Eye (tissue), 1 donor: ENCODE data around the gene TFDP2.
"Not testable (repeated sequence)": the region's sequence is repeated elsewhere in the genome, so short reads cannot be mapped to it uniquely, and the experiment has no call there.

Experiments
- DNase-seq: peaks from one replicate; pipeline ENCODE4 v3.0.0-alpha.2; 2015

The TFDP2 gene, protein sequence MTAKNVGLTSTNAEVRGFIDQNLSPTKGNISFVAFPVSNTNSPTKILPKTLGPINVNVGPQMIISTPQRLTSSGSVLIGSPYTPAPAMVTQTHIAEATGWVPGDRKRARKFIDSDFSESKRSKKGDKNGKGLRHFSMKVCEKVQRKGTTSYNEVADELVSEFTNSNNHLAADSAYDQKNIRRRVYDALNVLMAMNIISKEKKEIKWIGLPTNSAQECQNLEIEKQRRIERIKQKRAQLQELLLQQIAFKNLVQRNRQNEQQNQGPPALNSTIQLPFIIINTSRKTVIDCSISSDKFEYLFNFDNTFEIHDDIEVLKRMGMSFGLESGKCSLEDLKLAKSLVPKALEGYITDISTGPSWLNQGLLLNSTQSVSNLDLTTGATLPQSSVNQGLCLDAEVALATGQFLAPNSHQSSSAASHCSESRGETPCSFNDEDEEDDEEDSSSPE

DNA sequence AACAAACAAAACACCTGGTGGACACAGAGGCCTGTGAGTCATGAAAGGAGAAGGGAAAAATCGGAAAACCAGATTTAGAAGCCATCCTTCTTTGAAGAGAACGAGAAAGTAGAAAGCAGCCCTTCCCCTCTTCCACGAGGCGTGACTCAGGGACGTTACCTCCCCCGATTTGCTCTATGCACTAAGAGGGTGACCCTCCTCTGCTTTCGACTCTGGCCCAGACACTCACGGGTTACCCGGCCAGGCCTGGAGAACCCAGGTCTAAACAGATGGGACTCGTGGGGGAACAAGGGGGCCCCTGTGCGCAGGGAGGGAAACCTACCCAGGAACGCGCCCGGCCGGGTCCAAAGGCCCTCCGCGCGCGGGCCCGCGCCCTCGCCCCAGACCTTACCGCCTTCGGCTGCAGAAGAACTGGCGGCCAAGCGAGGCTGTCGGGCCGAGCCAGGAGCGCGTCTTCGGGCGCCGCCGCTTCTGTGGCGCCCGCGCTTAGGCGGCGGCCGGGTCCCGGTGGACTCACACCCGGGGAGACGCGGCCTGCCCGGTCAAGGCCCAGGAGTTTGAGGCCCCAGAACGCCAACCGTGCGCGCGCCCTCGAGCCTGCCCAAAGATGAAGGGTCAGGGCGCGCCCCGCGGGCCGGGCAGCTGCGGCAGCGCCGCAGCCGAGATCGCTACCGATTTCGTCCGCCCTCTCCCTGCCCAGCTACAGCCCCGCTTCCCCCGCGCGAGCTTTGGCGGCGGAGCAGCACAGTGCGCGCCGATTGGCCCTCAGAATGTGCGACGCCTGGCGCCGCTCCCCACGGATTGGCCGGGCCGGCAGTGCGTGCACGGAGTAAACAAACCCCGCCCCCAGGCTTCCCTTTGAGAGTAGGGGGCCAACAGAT lies at the start of gene TFDP2:
Gene TFDP2, minus strand, starts transcription at position 753 of the 881 bp plus-strand sequence. CDS start 47,795 bp downstream, outside the sequence.
- peak; percentile 98 for DNase-seq

DNA sequence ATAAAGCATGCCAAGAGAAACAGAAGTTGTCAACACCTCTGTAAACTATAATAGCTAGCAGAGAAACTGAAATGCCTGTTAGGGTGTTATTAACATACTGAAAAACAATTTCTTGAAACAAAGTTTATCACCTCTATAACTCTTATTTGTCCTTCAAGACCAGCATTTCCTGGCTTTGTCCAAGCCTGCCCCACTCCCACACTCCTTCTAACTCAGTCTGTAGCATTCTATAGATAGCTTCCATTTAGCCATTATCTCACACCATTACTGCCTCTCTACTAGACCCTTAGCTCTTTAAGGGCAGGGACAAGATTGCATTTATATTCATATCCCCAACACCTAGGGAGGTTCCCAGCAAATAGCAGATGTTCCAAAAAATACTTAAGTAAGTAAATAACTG lies 39.5 kb upstream of the TFDP2 start:
- no peak for DNase-seq

DNA sequence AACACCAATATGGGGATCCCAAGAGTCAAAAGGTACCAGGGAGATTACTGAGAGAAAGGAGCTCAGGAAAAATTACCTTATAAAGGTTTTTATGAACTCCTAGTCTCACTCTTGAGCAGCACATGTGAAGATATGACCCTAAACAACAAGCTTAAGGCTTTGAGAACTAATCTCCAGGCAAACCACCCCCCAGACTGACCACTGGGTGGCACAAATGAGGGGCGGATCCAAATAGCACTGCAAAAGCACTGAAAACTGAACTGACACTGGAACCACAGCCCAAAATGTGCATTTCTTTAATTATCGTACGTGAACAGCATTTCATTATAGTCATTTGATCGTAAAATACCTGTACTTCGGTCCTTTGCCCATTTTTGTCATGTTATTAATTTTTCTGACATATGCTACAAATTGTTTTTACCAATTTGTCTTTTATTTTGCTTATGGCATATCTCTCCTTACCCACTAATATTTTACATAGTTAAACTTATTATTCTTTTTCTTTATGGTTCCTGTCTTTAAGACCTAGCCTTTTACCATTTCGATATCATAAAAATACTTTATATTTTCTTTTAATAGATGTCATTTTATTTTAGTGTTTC lies 31.5 kb upstream of the TFDP2 start:
- DNase-seq, result peak; percentile 14

DNA sequence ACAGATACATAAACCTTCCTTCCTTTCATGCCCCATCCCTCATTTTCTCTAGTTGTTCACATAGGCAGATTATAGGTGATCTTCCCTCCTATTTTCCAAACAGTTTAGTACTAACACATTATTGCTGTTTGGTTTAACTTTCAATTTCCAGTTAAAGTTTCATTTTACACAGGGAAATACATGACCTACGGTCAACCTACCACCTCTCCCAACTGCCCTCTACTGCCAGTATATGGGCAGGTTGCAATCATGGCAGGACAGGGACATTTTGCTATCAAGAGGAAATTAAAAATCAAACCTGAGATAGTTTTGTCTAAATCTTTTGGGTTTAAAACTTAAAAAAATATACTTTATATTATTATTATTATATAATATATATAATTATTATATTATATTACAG lies 26.1 kb upstream of the TFDP2 start:
- DNase-seq, result no peak

DNA sequence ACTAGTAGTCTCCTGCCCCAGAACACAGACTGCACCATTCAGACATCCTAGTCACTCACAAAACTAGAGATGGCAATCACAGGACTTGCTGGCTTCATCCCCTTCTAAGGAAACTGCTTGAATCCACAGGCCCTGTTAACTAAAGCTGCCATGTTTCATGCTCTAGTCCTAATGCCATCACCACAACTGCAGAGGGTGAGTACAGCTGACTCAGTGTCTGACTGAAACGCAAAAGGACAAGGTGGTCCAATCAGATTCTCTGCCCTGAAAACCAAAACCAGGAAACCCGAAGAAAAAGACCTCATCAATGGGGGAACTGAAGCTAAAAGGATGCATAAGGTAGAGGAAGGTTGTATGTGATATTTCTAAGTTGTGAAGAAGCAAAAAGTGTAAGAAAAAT lies 25.2 kb upstream of the TFDP2 start:
- DNase-seq, result no peak

- no peak for DNase-seq
These were observed 19.2 kb upstream of the TFDP2 start for GRCh38 chr3:142168514-142168913.

- DNase-seq, result no peak
These were observed 15.8 kb upstream of the TFDP2 start for GRCh38 chr3:142165194-142165593.

- no peak for DNase-seq
These were observed 9.9 kb upstream of the TFDP2 start for GRCh38 chr3:142159083-142159740.

DNA sequence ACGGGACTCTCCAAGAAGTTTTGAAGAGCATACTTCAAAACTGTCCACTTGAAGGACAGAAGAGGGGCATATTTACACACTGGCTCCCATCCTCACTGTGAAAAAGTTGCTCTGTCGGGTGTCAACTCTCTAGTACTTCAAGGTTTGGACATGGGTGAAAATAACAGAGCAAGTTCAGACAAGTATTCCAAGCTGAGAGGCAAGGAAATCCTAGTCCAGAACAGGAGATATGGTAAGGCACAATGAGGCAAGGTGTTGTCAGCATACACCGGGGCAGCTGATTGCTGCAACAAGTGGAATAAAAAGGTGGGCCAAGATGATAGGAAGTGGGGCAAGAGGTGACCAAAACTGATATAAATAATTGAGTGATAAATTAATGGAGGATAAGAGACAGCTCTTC lies 4.8 kb upstream of the TFDP2 start:
- DNase-seq, result no peak

DNA sequence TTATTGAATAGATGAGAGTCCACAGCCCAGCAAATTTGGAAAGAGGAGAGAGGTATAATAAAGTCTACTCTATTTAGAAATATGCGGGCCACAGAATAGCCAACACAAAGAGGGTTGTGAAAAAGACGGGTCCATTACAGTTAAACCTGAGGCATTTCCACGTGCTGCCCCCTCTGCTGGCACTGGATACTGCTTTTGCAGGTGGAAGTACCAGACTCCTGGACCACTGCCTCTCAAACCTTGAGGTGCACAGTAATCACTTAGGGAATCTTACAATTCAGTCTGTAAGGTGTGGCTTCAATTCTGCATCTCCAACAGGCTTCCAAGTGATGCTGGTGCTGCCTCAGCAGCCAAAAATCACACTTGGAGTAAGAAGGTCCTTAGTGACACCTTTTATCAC lies 3.0 kb upstream of the TFDP2 start:
- no peak for DNase-seq

GRCh38 chr3:142151828-142152227 lies 2.5 kb upstream of the TFDP2 start:
- no peak for DNase-seq

DNA sequence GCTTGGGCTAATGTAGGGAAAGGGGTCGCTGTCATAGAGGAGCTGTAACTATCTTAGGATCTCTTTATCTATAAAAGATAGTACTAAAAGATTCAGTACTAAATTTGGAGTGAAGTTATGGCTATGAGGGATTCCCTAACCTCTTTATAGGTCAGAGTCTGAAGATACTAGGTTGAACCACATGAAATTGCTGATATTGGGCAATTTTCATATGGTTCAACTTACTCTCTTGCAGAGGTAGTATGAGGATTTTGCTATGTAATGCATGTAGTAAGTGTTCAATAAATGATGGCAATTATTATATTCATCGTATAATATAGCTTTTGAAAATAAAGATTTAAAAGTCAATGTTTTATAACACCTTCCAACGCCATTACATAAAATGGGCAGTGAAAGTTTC lies 1.9 kb upstream of the TFDP2 start:
- DNase-seq, result no peak

GRCh38 chr3:142150271-142150670 lies 927 bp upstream of the TFDP2 start:
- no peak for DNase-seq

DNA sequence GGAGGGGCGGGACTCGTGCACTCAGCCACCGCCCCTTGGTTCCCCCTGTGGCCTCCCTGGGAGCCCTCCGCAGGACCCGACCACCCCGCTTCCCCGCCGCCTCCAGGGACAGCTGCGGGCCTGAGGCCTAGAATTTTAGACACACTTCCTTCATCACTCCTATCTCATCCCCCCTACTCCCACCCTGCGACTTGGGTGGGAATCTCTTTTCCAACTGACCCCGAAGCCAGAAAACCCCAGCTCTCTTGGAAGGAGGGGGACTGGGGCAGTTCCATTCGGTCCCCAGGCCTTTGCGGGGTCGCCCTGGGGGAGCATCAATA lies 289 bp upstream of the TFDP2 start:
- no peak for DNase-seq

DNA sequence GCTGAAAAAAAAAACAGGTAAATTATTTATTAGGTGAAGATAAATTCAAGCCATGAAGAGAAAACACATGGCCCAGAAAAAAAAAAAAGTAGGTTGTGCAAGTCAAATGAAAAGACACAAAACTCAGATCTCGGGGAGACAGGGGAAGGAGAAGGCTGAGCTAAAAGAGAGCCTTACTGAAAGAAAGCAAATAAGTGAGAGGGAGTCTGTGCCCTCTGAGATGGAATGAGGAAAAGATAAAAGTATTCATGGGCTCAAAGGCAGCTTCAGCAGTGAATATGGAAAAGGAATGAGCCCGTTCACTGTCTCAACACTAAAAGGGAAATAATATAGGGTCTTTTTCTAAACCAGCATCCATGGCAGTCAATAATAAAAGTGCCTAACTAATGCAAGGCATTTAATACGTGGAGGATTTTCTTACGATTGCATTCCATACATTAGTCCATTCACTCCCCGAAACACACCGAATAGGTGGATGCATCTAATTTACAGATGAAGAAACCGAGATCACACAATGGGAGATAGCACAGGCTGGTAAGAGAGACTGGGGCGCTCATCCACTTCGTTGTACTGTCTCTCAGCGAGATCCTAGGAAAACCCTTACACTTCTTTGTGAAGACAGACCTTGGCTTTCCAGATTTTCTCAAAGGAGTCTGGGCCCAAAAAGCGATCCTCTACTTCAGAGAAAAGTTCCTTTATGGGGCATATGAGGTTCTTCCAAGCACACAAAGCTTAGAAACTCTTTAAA lies 1.1 kb downstream of the TFDP2 start:
- DNase-seq, result no peak

- not testable (repeated sequence) for DNase-seq
These were observed 4.8 kb downstream of the TFDP2 start for GRCh38 chr3:142144587-142144986.

DNA sequence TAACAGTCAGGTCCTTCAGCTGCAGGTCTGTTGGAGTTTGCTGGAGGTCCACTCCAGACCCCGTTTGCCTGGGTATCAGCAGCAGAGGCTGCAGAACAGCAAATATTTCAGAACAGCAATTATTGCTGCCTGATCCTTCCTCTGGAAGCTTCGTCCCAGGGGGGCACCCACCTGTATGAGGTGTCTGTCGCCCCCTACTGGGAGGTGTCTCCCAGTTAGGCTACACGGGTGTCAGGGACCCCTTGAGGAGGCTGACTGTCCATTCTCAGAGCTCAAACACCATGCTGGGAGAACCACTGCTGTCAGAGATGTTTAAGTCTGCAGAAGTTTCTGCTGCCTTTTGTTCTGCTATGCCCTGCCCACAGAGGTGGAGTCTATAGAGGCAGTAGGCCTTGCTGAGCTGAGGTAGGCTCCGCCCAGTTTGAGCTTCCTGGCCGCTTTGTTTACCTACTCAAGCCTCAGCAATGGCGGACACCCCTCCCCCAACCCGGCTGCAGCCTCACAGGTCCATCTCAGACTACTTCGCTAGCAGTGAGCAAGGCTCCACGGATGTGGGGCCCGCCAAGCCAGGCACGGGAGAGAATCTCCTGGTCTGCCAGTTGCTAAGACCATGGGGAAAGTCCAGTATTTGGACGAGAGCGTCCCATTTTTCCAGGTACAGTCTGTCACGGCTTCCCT lies 8.6 kb downstream of the TFDP2 start:
- not testable (repeated sequence) for DNase-seq

- not testable (repeated sequence) for DNase-seq
These were observed 12.3 kb downstream of the TFDP2 start for GRCh38 chr3:142137089-142137488.

- no peak for DNase-seq
These were observed 14.5 kb downstream of the TFDP2 start for GRCh38 chr3:142134799-142135325.

- DNase-seq, result no peak
These were observed 19.7 kb downstream of the TFDP2 start for GRCh38 chr3:142129516-142130171.
